ENCODE results near the gene KLK4. TPM values are rescaled to one million over a fixed set of nuclear protein-coding genes. Genes with fewer than 3 reads are reported as not detected.

The KLK4 gene
- total and polyA plus RNA-seq, 2 donors (not counting 3 experiments of a cell fraction or from before 2014, with no cell fraction given), result not detected

GRCh38 chr19:50876456-50876855 lies 34.7 kb downstream of the KLK4 start:
- Histone ChIP-seq H3K9me3 (replicated peaks; ENCODE audit: control insufficient read depth, insufficient read depth, low read length) (no peaks in the 10 kb centered on the region), H3K4me1 (ENCODE audit: control insufficient read depth, extremely low read depth, insufficient read depth, low read length) (no peaks in the 10 kb centered on the region), H3K79me2 (ENCODE audit: control insufficient read depth, insufficient read depth, low read length) (no peaks in the 10 kb centered on the region), H3K9ac (replicated peaks; ENCODE audit: extremely low read depth, insufficient read depth, low read length) (no peak overlapping the region), H3K27ac (ENCODE audit: insufficient read depth, low read depth, low read length) (no peak overlapping the region), H3K36me3 (ENCODE audit: control insufficient read depth in 2 of 2, extremely low read depth in 1 of 2, insufficient read depth in 2 of 2, low read length in 2 of 2) (no peaks in the 10 kb centered on the region), H3K27me3 (ENCODE audit: control insufficient read depth in 2 of 2, insufficient read depth in 2 of 2, low read length in 2 of 2) (peaks cover 0 to 2% of the 10 kb centered on the region in 2 experiments), H3K4me2 (ENCODE audit: insufficient read depth, low read length) (no peak overlapping the region), H4K20me1 (replicated peaks; ENCODE audit: control insufficient read depth, extremely low read depth, insufficient read depth, low read length) (no peaks in the 10 kb centered on the region), H2AFZ (ENCODE audit: low read depth, low read length) (no peak overlapping the region), H3K4me3 (replicated peaks in 1 of 3; ENCODE audit: insufficient read depth in 1 of 3, low read depth in 1 of 3, low read length in 3 of 3) (no peak overlapping the region), H3K9me1 (replicated peaks; ENCODE audit: control insufficient read depth, extremely low read depth, insufficient read depth, low read length) (no peaks in the 10 kb centered on the region)
- BruUV-seq (replicated peaks), result no TSS peak
- FAIRE-seq, result no peak
- POLR2A ChIA-PET, result no interaction called here
- intact Hi-C loops (cut with micrococcal nuclease) (no loop called here), dilution Hi-C loops (cut with MboI; ENCODE audit: extremely low pct_ligation_motif_present, low sequenced_read_pairs) (no loop called here)
- CTCF ChIA-PET, result no interaction called here
- no peak for DNase-seq (ENCODE audit: low read depth, low spot score)
- TF ChIP-seq, protein P1, sequence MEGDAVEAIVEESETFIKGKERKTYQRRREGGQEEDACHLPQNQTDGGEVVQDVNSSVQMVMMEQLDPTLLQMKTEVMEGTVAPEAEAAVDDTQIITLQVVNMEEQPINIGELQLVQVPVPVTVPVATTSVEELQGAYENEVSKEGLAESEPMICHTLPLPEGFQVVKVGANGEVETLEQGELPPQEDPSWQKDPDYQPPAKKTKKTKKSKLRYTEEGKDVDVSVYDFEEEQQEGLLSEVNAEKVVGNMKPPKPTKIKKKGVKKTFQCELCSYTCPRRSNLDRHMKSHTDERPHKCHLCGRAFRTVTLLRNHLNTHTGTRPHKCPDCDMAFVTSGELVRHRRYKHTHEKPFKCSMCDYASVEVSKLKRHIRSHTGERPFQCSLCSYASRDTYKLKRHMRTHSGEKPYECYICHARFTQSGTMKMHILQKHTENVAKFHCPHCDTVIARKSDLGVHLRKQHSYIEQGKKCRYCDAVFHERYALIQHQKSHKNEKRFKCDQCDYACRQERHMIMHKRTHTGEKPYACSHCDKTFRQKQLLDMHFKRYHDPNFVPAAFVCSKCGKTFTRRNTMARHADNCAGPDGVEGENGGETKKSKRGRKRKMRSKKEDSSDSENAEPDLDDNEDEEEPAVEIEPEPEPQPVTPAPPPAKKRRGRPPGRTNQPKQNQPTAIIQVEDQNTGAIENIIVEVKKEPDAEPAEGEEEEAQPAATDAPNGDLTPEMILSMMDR (IDR thresholded peaks at IDR 0.05; ENCODE audit: extremely low read depth in 1 of 2, insufficient read depth in 1 of 2, low read depth in 1 of 2, low read length in 2 of 2), result no peak
- no peak for TF ChIP-seq POLR2AphosphoS5 (IDR thresholded peaks at IDR 0.05; ENCODE audit: insufficient read depth, low read depth, low read length)
- TF ChIP-seq JUN (IDR thresholded peaks at IDR 0.05; ENCODE audit: borderline replicate concordance, insufficient read depth, insufficient read length, low read depth), result no peak
- no peak for TF ChIP-seq GATA2 (IDR thresholded peaks at IDR 0.05; ENCODE audit: insufficient read depth, insufficient read length, low read depth, low read length)
- TF ChIP-seq, protein P2, sequence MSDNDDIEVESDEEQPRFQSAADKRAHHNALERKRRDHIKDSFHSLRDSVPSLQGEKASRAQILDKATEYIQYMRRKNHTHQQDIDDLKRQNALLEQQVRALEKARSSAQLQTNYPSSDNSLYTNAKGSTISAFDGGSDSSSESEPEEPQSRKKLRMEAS (IDR thresholded peaks at IDR 0.05; ENCODE audit: insufficient read depth, insufficient read length), result no peak
- TF ChIP-seq FOS (IDR thresholded peaks at IDR 0.05; ENCODE audit: borderline replicate concordance, insufficient read depth, low read length), result no peak
- TF ChIP-seq EZH2 (IDR thresholded peaks at IDR 0.05; ENCODE audit: borderline replicate concordance, low read depth, low read length, severe bottlenecking), result no peak
- no peak for TF ChIP-seq POLR2A (IDR thresholded peaks at IDR 0.05; ENCODE audit: low read depth, low read length)
- no peak for TF ChIP-seq MYC (IDR thresholded peaks at IDR 0.05; ENCODE audit: low read depth, low read length)
